HepG2 (cell line): Measurements from ENCODE around the gene GARS1. TPM values are rescaled to one million over a fixed set of nuclear protein-coding genes. Genes with fewer than 3 reads are reported as not detected.
"Not testable (repeated sequence)": the region's sequence is repeated elsewhere in the genome, so short reads cannot be mapped to it uniquely, and the experiment has no call there.

Experiments used
- ATAC-seq: fragments of 200-7000 bp; cut with Tn5 transposase; 3 replicates; pipeline ENCODE4 v1.9.1; 2020; ENCODE audit warnings: mild to moderate bottlenecking, moderate library complexity
- BruUV-seq: library from RNA; stranded (reverse); fragments of 400-500 nt; replicated peaks from 2 replicates; lab custom pipeline; 2021; lab: Mats Ljungman, UMichigan
- CTCF ChIA-PET: fragments of 300-600 bp; formaldehyde crosslinking; extraction: SDS; loops from one replicate; lab custom pipeline; 2021; ENCODE audit warnings: low total read pairs, inconsistent platforms, low intra/inter-chr PET ratio; lab: Yijun Ruan, JAX
- POLR2A ChIA-PET: fragments of 350-600 bp; sonication (Branson Sonifier 250); formaldehyde crosslinking; loops from one replicate; lab custom pipeline; 2020; ENCODE audit warnings: antibody characterized with exemption, inconsistent platforms; lab: Yijun Ruan, JAX
- DNase-seq: peaks from one replicate; pipeline ENCODE4 v3.0.0-alpha.2; 2015; ENCODE audit warnings: low spot score
- FAIRE-seq: peaks from 3 replicates; lab custom pipeline; 2011; peaks lifted over from hg19 to GRCh38; lab: Jason Lieb, UNC
- H2AFZ ChIP-seq: one replicate; pipeline ENCODE4 v1.6.1; 2011; ENCODE audit warnings: low read length, inconsistent platforms
- H3K27ac ChIP-seq: fragments of 300-600 bp; 3 replicates; pipeline ENCODE4 v1.8.0; 2011; ENCODE audit warnings: mixed run types, mild to moderate bottlenecking, mixed read lengths, low read length, inconsistent platforms; ENCODE audit not compliant: insufficient read depth; ENCODE audit errors: extremely low read length
- H3K27me3 ChIP-seq, 2 experiments: fragments of 200-600 bp in 1 of 2; 2 replicates in 1 of 2; 3 replicates in 1 of 2; pipeline versions ENCODE4 v1.6.0 to v1.8.0; 2011; ENCODE audit warnings: low read length in 2 of 2, mild to moderate bottlenecking in 2 of 2, moderate library complexity in 2 of 2, inconsistent platforms in 1 of 2; ENCODE audit not compliant: insufficient read depth in 2 of 2, control insufficient read depth in 1 of 2
- H3K36me3 ChIP-seq, 2 experiments: fragments of 200-600 bp in 1 of 2; replicated peaks in 1 of 2; 2 replicates in 1 of 2; 3 replicates in 1 of 2; pipeline versions ENCODE4 v1.5.1 to v1.8.0; 2011; ENCODE audit warnings: low read length in 2 of 2, inconsistent platforms in 1 of 2; ENCODE audit not compliant: insufficient read depth in 2 of 2, control insufficient read depth in 1 of 2
- H3K4me1 ChIP-seq: 2 replicates; pipeline ENCODE4 v1.5.1; 2012; ENCODE audit warnings: low read length, inconsistent platforms; ENCODE audit not compliant: insufficient read depth
- H3K4me2 ChIP-seq: 2 replicates; pipeline ENCODE4 v1.6.0; 2011; ENCODE audit warnings: low read depth, low read length, inconsistent platforms
- H3K4me3 ChIP-seq, 3 experiments: fragments of 200-600 bp in 1 of 3; sonication (generic), shearing (Covaris generic) in 1 of 3; replicated peaks in 1 of 3; 2 replicates each; pipeline ENCODE4 v1.5.1; 2011 to 2016; ENCODE audit warnings: low read length in 3 of 3, inconsistent platforms in 2 of 3, low read depth in 2 of 3, mild to moderate bottlenecking in 2 of 3, control low read depth in 1 of 3, mixed read lengths in 1 of 3; ENCODE audit not compliant: insufficient read depth in 1 of 3
- H3K79me2 ChIP-seq: one replicate; pipeline ENCODE4 v1.6.1; 2011; ENCODE audit warnings: low read length, inconsistent platforms; ENCODE audit not compliant: insufficient read depth
- H3K9ac ChIP-seq: 2 replicates; pipeline ENCODE4 v1.6.0; 2011; ENCODE audit warnings: mild to moderate bottlenecking, low read depth, low read length, inconsistent platforms; ENCODE audit not compliant: insufficient read depth
- H3K9me3 ChIP-seq: 2 replicates; pipeline ENCODE4 v1.5.1; 2012; ENCODE audit warnings: mild to moderate bottlenecking, low read length
- H4K20me1 ChIP-seq: 2 replicates; pipeline ENCODE4 v1.6.0; 2011; ENCODE audit warnings: inconsistent platforms, mild to moderate bottlenecking, low read length, moderate library complexity; ENCODE audit not compliant: insufficient read depth
- JARID2 ChIP-seq: sonication (generic); formaldehyde crosslinking; IDR thresholded peaks from 2 replicates; pipeline ENCODE4 v1.8.1; 2023; ENCODE audit warnings: missing genetic modification reagents, inconsistent platforms; ENCODE audit not compliant: insufficient replicate concordance
- RBM22 ChIP-seq: fragments of 200-400 bp; formaldehyde crosslinking; optimal IDR thresholded peaks from 2 replicates; pipeline ENCODE3; 2017; ENCODE audit warnings: mild to moderate bottlenecking, low read length, moderate library complexity
- WGBS: methylation state at CpG from one replicate; pipeline ENCODE4 v1.1.6; 2017; ENCODE audit warnings: low lambda C conversion rate; 5-methylcytosine and 5-hydroxymethylcytosine counted together
- in situ Hi-C: cut with HindIII; loops from 2 replicates; pipeline ENCODE4 v1.10.0; 2017; ENCODE audit warnings: low pct_unique_long_range_greater_than_20kb; ENCODE audit not compliant: extremely low pct_ligation_motif_present
- intact Hi-C: fragments of 100-400 bp; cut with micrococcal nuclease; formaldehyde crosslinking; loops from one replicate; pipeline ENCODE4 v1.10.0; 2022; ENCODE audit not compliant: unreplicated experiment
- polyA plus RNA-seq, 8 experiments: library from polyadenylated mRNA; depleted of rRNA in 3 of 8; stranded (reverse) in 7 of 8; unstranded in 1 of 8; fragments of >200 nt; fragmentation: Illumina TruSeq in 4 of 8; extraction: Trizol in 4 of 8; gene quantifications; 2 replicates each; pipeline versions ENCODE4 v1.2.1 to v1.2.3, GENCODE V29; 2011 to 2016; ENCODE audit warnings: low read depth in 4 of 8, missing spikeins in 1 of 8, mixed read lengths in 1 of 8; ENCODE audit not compliant: insufficient read depth in 1 of 8
- total RNA-seq, 5 experiments: library from RNA; depleted of rRNA; stranded (reverse); fragments of >200 nt; fragmentation: Illumina TruSeq; extraction: Trizol; gene quantifications; 2 replicates each; pipeline ENCODE4 v1.2.3, GENCODE V29; 2016; ENCODE audit warnings: low read depth in 1 of 5

The GARS1 gene
- total and polyA plus RNA-seq, 2 of the 13 experiments (the other 11 are each of a cell fraction or from before 2014, with no cell fraction given) = 140 to 460 TPM

- H3K27ac ChIP-seq = no peak overlapping the region
- ATAC-seq = no peak; the same call in 2 of the 3 replicates
Measured at GRCh38 chr7:30635798-30636197, 41.1 kb downstream of the GARS1 start.

GRCh38 chr7:30642322-30642721 lies 47.6 kb downstream of the GARS1 start:
- H3K4me2 ChIP-seq, BruUV-seq, H3K79me2 ChIP-seq, CTCF ChIA-PET, DNase-seq, H3K4me1 ChIP-seq, H3K9me3 ChIP-seq, H3K36me3 ChIP-seq, H3K27ac ChIP-seq, H3K9ac ChIP-seq, in situ Hi-C loops, H3K27me3 ChIP-seq, H4K20me1 ChIP-seq, FAIRE-seq, ATAC-seq, H3K4me3 ChIP-seq, intact Hi-C loops, POLR2A ChIA-PET, H2AFZ ChIP-seq: not testable (repeated sequence)
- WGBS = 94% methylated on average over 12 of the region's 29 CpGs

More at GRCh38 chr7:30635798-30636197, 41.1 kb downstream of the GARS1 start:
- POLR2A ChIA-PET = interaction anchor here (1.4 kb wide), 1 partner anchor 8 kb away, joined by 3 read pairs; no protein-coding TSS in a partner anchor
- H3K4me1 ChIP-seq = no peaks in the 10 kb centered on the region
- TF ChIP-seq JARID2 (CRISPR knock-in tag) (no peak), RBM22 (peak; percentile 95)
- TF ChIP-seq, all 625 proteins: peak for 1
- Histone ChIP-seq H3K36me3 (peaks cover 11 to 44% of the 10 kb centered on the region in 2 experiments), H3K4me3 (no peak overlapping the region), H3K9ac (no peak overlapping the region), H3K9me3 (no peaks in the 10 kb centered on the region), H3K79me2 (no peaks in the 10 kb centered on the region), H2AFZ (no peak overlapping the region), H3K27me3 (no peaks in the 10 kb centered on the region), H4K20me1 (no peaks in the 10 kb centered on the region), H3K4me2 (no peak overlapping the region)
- WGBS = 98% methylated on average over 6 of the region's 6 CpGs
- CTCF ChIA-PET = no interaction called here
- no TSS peak for BruUV-seq
- FAIRE-seq (no peak), DNase-seq (no peak)
- intact Hi-C loops = no loop called here
- in situ Hi-C loops = no loop called here
